NCI-H748 (cell line): ENCODE data around the gene FBLN2.

Experiments
- DNase-seq: peaks from one replicate; lab custom pipeline; 2025; ENCODE audit not compliant: unreplicated experiment; lab: John Stamatoyannopoulos, UW

The FBLN2 gene

DNA sequence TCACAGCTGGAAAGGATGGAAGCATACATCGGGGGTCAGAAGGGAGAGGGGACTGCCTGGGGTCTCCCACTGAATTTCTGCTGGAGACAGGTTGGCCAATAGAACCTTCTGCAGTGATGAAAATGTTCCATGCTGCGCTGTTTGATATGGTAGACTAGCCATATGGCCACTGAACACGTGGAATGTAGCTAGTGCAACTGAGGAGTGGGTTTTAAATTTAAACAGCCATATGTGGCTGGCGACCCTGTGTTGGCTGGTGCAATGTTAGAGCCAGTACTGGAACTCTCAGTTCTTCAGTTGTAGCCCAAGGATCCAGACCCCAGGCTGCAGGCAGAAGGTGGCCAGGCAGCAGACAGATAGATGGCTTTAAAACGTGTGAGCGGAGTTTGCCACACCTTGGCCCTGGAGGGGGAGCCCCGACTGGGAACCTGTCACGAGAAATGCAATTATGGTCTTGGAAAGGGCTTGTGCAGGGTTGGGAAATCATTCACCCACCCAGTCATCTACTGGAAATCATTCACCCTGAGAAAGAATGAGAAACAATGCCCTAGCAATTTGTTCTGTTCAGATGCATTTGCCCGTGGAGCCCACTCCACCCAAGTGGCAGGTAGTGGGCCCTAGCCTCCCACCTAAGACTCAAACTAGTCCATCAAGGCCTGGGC, 127.6 kb downstream of the FBLN2 start:
- no peak for DNase-seq

DNA sequence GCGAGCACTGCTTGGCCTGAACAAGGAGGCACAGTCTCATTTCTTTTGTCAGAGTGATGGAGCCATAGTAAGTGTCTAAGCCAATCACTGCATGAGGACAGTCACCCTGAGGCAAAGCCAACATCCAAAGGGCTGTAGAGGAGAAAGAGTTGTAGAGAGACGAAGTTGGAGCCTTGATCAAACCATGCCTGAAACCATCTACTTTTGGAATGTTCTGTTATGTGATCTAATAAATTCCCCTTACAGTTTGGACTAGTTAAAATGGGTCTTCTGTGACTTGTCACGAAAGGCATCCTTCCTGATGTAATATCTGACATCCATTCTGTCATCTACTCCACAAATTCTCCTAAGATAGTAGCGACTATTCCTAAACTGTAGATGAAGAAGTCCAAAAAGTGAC, 128.3 kb downstream of the FBLN2 start:
- DNase-seq: no peak

- DNase-seq: no peak
Observed at GRCh38 chr3:13681931-13682330, 133.0 kb downstream of the FBLN2 start.

- no peak for DNase-seq
Observed at GRCh38 chr3:13682331-13683013, 133.5 kb downstream of the FBLN2 start.

- no peak for DNase-seq
Observed at GRCh38 chr3:13683288-13683687, 134.4 kb downstream of the FBLN2 start.

DNA sequence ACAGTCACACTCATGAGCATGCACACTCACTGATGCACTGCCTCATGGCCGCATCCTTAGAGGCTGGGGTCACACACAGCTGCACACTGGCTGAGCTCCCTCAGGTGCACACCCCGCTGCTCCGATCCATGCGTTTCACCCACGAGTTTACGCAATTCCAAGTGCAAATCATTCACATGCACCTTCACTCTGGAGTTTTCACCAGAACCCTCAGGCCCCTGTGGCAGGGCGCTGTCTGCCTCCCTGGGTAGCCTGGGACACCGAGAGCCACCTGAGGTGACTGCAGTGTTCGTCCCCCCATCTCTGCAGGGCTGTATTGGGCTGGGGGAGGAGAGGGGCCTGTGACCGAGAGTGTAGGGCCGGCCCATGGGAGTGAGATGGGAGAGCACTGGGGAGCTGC, 134.8 kb downstream of the FBLN2 start:
- no peak for DNase-seq

GRCh38 chr3:13684350-13684749, 135.4 kb downstream of the FBLN2 start:
- no peak for DNase-seq

- DNase-seq: no peak
Observed at GRCh38 chr3:13684854-13685253, 135.9 kb downstream of the FBLN2 start.

- no peak for DNase-seq
Observed at GRCh38 chr3:13685721-13686120, 136.8 kb downstream of the FBLN2 start.

GRCh38 chr3:13686367-13687160, 137.6 kb downstream of the FBLN2 start:
- no peak for DNase-seq

GRCh38 chr3:13687517-13687943, 138.6 kb downstream of the FBLN2 start:
- peak; percentile 14 for DNase-seq
